Stimulated activated naive CD8-positive, alpha-beta T cell treated with anti-CD3 and anti-CD28 coated beads, Interleukin-15, amount 100 ng/mL, for 72 hours (primary cell): ENCODE measurements around the gene TPBGL.
"Not testable (repeated sequence)": the region's sequence is repeated elsewhere in the genome, so short reads cannot be mapped to it uniquely, and the experiment has no call there.

Experiments used
- ATAC-seq: fragments of 150-1000 bp; cut with Tn5 transposase; 2 replicates; pipeline ENCODE4 v1.10.0; 2021; ENCODE audit warnings: mild to moderate bottlenecking, moderate library complexity
- DNase-seq, 2 donors: peaks; one replicate each; pipeline ENCODE4 v3.0.0; 2021 to 2022
- H3K27ac Mint-ChIP-seq, 2 donors: one replicate each; pipeline ENCODE4 v1.8.0; 2022; ENCODE audit warnings: mild to moderate bottlenecking in 2 of 2, mixed read lengths in 2 of 2, moderate library complexity in 2 of 2
- H3K27me3 Mint-ChIP-seq: one replicate; pipeline ENCODE4 v1.8.0; 2022; ENCODE audit warnings: mixed read lengths
- H3K4me1 Mint-ChIP-seq: one replicate; pipeline ENCODE4 v1.8.0; 2022; ENCODE audit warnings: mild to moderate bottlenecking, mixed read lengths
- H3K4me3 Mint-ChIP-seq, 2 donors: one replicate each; pipeline ENCODE4 v1.8.0; 2022; ENCODE audit warnings: mild to moderate bottlenecking in 2 of 2, mixed read lengths in 2 of 2, moderate library complexity in 1 of 2
- H3K9me3 Mint-ChIP-seq, 2 donors: one replicate each; pipeline ENCODE4 v1.8.0; 2022; ENCODE audit warnings: mixed read lengths in 2 of 2

The TPBGL gene

DNA sequence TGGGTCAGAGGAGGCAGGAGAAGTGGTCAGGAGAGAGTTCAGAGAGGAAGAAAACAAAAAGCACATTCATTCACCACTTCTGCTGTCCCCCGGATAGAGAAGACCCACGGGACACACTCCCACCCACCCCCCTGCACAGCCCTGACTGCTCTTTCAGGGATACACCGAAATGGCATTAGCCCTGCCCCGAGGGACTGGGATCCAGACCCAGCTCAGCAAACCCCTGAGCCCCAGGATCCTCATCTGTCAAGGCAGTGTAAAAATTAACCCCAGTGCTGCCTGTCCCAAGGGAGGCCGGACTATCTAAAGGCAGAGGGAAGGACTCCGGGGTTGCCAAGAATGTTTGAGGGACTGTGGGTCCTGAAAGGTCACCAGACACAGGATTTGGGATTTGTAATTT, 31.2 kb downstream of the TPBGL start:
- peaks cover 45% of the 10 kb centered on the region for H3K4me1 Mint-ChIP-seq
- H3K9me3 Mint-ChIP-seq: no peaks in the 10 kb centered on the region

GRCh38 chr11:75272391-75272790, 31.8 kb downstream of the TPBGL start:
- ATAC-seq (no peak), DNase-seq (no peak)
- Mint-ChIP-seq H3K27ac (peak overlapping the region; percentile 58 to 61), H3K27me3 (no peaks in the 10 kb centered on the region), H3K9me3 (no peaks in the 10 kb centered on the region), H3K4me1 (peaks cover 52% of the 10 kb centered on the region), H3K4me3 (no peak overlapping the region)

More for the DNA sequence above, 31.2 kb downstream of the TPBGL start:
- no peak for DNase-seq
- Mint-ChIP-seq H3K4me3 (no peak overlapping the region), H3K27me3 (no peaks in the 10 kb centered on the region), H3K27ac (peak overlapping the region in 1 of 2 donors; percentile 75)
- no peak for ATAC-seq

DNA sequence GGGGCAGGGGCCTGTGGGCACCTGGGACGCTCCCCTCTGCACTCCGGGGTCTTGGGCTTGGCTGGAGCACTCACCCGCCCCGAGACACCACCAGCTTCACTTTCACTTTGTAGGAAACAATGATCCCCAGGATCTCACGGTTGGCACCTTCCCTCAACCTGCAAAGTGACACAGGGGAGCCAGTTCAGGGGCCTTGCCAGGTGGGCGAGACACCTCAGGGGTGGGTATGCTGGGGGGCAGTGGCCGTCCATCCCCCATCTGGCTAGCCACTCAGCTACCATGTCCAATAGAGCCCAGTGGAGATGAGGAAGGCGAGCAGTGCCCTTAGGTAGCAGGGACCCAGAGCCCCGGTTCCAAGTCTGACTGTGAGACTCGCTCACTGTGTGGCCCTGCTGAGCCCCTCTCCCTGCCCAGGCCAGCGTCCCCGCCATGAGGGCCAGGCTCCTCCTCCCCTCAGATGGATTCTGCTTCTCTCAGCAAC, 32.3 kb downstream of the TPBGL start:
- Mint-ChIP-seq H3K4me1 (peaks cover 56% of the 10 kb centered on the region), H3K27me3 (no peaks in the 10 kb centered on the region), H3K27ac (peak overlapping the region; percentile 58 to 61), H3K4me3 (no peak overlapping the region), H3K9me3 (no peaks in the 10 kb centered on the region)
- ATAC-seq (no peak), DNase-seq (no peak)

- Mint-ChIP-seq H3K27me3 (no peaks in the 10 kb centered on the region), H3K27ac (peak overlapping the region; percentile 77 to 80), H3K9me3 (no peaks in the 10 kb centered on the region), H3K4me3 (no peak overlapping the region), H3K4me1 (peaks cover 65% of the 10 kb centered on the region)
- DNase-seq (no peak), ATAC-seq (no peak)
Measured at GRCh38 chr11:75273411-75274391, 33.1 kb downstream of the TPBGL start.

- not testable (repeated sequence) for ATAC-seq, H3K9me3 Mint-ChIP-seq, H3K27me3 Mint-ChIP-seq, H3K27ac Mint-ChIP-seq, DNase-seq, H3K4me3 Mint-ChIP-seq
- peaks cover 71% of the 10 kb centered on the region for H3K4me1 Mint-ChIP-seq
Measured at GRCh38 chr11:75274716-75275115, 34.1 kb downstream of the TPBGL start.

- peak; percentile 78 for ATAC-seq
- Mint-ChIP-seq H3K27ac (peak overlapping the region; percentile 96 to 98), H3K27me3 (no peaks in the 10 kb centered on the region), H3K4me3 (peak overlapping the region; percentile 53 to 63), H3K9me3 (no peaks in the 10 kb centered on the region), H3K4me1 (peaks cover 78% of the 10 kb centered on the region)
- DNase-seq: peak; percentile 39 to 43
Measured at GRCh38 chr11:75275581-75275980, 35.0 kb downstream of the TPBGL start.

DNA sequence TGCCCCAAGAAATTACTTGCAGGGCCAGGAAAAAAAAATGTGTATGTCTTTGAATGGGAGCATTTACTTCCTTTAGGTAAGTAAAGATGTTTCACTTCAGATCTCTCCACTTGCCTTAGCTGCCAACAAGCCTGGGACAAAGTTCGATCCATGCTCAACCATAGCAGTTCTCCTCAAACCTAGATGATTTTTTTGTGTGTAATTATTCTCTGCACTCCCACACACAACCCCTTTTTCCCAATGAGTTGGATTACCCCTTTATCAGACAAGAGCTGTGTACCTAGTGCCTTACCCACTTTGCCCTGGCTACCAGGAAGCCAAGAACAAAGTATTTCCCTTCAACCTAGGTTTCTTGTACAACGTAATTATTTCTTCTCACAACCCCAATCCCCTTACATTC, 35.6 kb downstream of the TPBGL start:
- peak overlapping the region; percentile 16 to 84 for H3K27ac Mint-ChIP-seq
- peaks cover 82% of the 10 kb centered on the region for H3K4me1 Mint-ChIP-seq
- no peaks in the 10 kb centered on the region for H3K9me3 Mint-ChIP-seq
- no peaks in the 10 kb centered on the region for H3K27me3 Mint-ChIP-seq
- H3K4me3 Mint-ChIP-seq: no peak overlapping the region
- DNase-seq: peak in 1 of 2 donors; percentile 0
- no peak for ATAC-seq

DNA sequence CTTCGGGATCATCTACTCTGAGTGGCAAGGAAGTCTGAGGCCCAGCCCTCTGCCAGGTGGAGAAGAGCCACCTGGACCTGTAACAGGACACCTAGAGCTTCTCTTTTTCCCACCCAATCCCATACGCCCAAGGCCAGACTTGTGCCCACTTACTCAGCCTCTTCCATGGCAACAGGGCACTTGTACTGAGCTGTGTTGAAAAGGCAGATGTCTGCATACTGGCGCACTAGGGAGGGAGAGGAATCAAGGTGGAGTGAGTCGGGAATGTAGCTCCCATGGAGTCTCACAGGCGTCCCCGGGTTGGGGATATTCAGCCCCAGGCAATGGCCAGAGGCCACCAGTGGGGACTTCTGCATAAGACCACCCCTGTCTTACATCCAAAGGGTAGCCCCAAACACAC, 36.1 kb downstream of the TPBGL start:
- ATAC-seq (no peak), DNase-seq (peak in 1 of 2 donors; percentile 0)
- no peaks in the 10 kb centered on the region for H3K9me3 Mint-ChIP-seq
- no peaks in the 10 kb centered on the region for H3K27me3 Mint-ChIP-seq
- H3K4me3 Mint-ChIP-seq: no peak overlapping the region
- peaks cover 77% of the 10 kb centered on the region for H3K4me1 Mint-ChIP-seq
- H3K27ac Mint-ChIP-seq: peak overlapping the region; percentile 16 to 84

DNA sequence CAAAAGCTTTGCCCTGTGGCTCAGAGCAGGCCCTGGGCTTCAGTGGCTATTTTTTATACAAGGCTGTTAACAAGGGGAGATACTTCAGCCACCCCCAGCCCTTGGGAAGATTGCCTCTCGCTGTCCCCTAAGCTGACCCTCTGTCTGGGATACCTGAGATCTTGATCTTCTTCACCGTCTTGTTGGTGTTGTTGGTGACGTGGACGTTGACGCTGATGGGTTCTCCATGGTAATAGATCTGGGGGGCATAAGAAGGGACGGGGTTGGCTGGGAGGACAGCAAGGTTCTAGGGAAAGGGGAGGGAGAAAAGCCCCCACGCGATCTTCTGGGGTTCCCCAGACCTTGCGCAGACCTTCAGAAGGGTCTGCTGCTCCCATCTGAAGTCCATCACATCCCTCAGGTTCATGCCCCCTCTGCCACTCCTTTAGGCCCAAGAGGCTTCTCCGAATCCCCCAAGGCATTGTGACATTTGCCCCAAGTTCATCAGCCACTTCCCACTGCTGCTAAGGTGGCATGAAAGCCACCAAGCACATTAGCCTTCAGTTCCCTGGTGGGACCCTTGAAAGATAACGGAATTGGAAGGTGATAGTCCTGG, 36.7 kb downstream of the TPBGL start:
- peak overlapping the region; percentile 23 to 44 for H3K27ac Mint-ChIP-seq
- H3K4me1 Mint-ChIP-seq: peaks cover 77% of the 10 kb centered on the region
- ATAC-seq (no peak), DNase-seq (peak in 1 of 2 donors; percentile 1)
- H3K9me3 Mint-ChIP-seq: no peaks in the 10 kb centered on the region
- no peak overlapping the region for H3K4me3 Mint-ChIP-seq
- H3K27me3 Mint-ChIP-seq: no peaks in the 10 kb centered on the region

DNA sequence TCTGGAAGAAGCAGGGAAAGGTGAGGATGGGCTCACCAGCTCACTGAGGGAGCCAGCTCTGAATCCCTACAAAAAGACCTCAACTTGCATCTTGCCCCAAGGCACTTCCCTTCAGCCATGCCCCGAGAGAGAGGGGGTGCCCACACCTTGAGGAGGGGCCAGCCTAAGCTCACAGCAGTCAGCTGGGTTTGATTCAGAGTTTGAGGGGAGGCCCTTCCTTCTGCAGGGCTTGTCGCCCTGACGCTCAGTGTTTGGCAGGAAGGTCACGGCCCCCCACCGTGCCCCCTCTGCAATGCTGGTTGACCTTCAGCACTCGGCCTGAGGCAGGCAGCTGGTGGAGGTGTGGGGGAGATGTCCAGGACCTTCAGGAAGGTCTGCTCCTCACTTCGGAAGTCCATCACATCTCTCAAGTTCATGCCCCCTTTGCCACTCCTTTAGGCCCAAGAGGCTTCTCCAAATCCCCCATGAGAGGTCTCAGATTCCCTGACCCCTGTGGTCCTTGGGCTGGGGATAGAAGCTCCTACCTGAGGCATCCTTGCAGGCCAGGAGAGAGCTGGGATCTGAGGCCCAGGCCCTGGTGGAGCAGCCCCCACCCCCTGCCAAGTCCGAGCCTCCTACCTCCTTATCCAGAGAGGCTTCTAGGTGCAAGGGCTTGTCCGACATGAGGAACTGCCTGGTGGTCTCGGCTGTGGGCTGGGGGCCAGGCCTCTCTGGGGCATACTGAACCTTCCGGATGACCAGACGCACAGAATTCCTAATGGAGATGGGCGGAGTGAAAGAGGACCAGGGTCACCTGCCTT, 37.6 kb downstream of the TPBGL start:
- Mint-ChIP-seq H3K27ac (peak overlapping the region in 1 of 2 donors; percentile 44), H3K4me1 (peaks cover 70% of the 10 kb centered on the region)

DNA sequence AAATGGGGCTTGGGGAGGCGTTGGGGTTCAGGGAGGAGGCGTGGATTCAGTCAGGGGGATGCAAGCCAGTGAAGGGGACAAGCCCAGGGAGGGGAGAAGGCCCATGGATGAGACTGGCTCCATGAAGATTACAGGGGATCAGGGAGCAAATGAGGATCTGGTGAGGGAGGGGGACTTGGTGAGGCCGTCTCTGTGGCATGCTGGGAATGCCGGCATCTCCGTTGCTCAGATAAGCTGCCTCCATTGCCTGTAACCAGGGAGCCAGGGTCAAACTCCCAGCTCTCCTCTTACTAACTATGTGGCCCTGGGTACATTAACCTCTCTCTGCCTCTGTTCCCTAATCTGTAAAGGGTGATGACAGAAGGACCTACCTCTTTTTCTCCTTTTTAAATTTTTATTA, 38.7 kb downstream of the TPBGL start:
- no peak overlapping the region for H3K4me3 Mint-ChIP-seq
- no peaks in the 10 kb centered on the region for H3K27me3 Mint-ChIP-seq
- no peak for DNase-seq
- no peak for ATAC-seq
- peaks cover 59% of the 10 kb centered on the region for H3K4me1 Mint-ChIP-seq
- H3K27ac Mint-ChIP-seq: peak overlapping the region; percentile 65 to 93
- no peaks in the 10 kb centered on the region for H3K9me3 Mint-ChIP-seq

More for the DNA sequence above, 37.6 kb downstream of the TPBGL start:
- DNase-seq: no peak
- H3K9me3 Mint-ChIP-seq: no peaks in the 10 kb centered on the region
- no peaks in the 10 kb centered on the region for H3K27me3 Mint-ChIP-seq
- no peak for ATAC-seq
- H3K4me3 Mint-ChIP-seq: no peak overlapping the region

GRCh38 chr11:75280227-75280701, 39.7 kb downstream of the TPBGL start:
- H3K27me3 Mint-ChIP-seq: no peaks in the 10 kb centered on the region
- H3K9me3 Mint-ChIP-seq: no peaks in the 10 kb centered on the region
- DNase-seq (peak; percentile 71 to 73), ATAC-seq (peak; percentile 77)
- H3K27ac Mint-ChIP-seq: no peak overlapping the region
- H3K4me1 Mint-ChIP-seq: peaks cover 54% of the 10 kb centered on the region
- H3K4me3 Mint-ChIP-seq: no peak overlapping the region

- Mint-ChIP-seq H3K4me1 (peaks cover 48% of the 10 kb centered on the region), H3K27ac (no peak overlapping the region), H3K9me3 (no peaks in the 10 kb centered on the region), H3K4me3 (no peak overlapping the region), H3K27me3 (no peaks in the 10 kb centered on the region)
- DNase-seq (no peak), ATAC-seq (no peak)
Measured at GRCh38 chr11:75280770-75281468, 40.3 kb downstream of the TPBGL start.

DNA sequence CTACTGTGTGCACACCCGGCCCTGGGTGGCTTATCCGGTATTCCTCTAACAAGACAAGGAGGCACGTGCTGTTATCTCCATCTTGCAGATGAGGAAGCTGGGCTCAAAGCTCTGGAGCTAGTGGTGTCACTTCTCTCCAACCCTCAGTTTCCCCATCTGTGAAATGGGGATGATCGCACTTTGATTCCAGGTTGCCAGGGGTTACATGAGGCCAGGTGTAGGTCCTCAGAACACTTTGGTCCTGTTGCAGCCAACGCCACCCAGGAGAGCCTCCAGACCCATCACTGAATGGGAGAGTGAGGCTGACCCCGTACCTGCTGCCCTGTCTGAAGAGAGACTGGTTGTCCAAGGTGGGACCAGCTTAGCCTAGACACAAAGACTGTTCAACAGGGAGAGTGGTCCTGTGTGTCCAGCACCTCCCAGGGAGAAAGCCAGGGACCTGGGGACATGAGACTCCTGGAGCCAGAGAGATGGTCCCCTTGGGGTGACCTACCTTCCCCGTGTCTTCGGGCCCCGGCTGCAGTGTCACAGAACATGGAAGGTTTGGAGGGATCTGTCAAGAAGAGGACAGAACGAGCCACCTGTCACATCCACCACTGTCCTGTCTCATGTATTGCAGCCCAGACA, 41.0 kb downstream of the TPBGL start:
- H3K27ac Mint-ChIP-seq: peak overlapping the region; percentile 20 to 55

More for the DNA sequence above, 41.0 kb downstream of the TPBGL start:
- DNase-seq (no peak), ATAC-seq (no peak)
- H3K4me3 Mint-ChIP-seq: no peak overlapping the region
- peaks cover 41% of the 10 kb centered on the region for H3K4me1 Mint-ChIP-seq
- H3K27me3 Mint-ChIP-seq: no peaks in the 10 kb centered on the region
- H3K9me3 Mint-ChIP-seq: no peaks in the 10 kb centered on the region
